Memory B cell (primary cell): Measurements from ENCODE around the gene BRMS1.

ENCODE experiments used
- ATAC-seq: fragments of 150-1000 bp; cut with Tn5 transposase; 2 replicates; pipeline ENCODE4 v1.10.0; 2021; ENCODE audit warnings: low read depth, mild to moderate bottlenecking, moderate library complexity
- DNase-seq, 2 donors: peaks; one replicate each; pipeline ENCODE4 v3.0.0; 2022; ENCODE audit warnings: low spot score in 2 of 2
- H3K27ac Mint-ChIP-seq: one replicate; pipeline ENCODE4 v1.8.0; 2022; ENCODE audit warnings: mild to moderate bottlenecking, moderate library complexity, mixed read lengths
- H3K27me3 Mint-ChIP-seq: one replicate; pipeline ENCODE4 v1.8.0; 2022; ENCODE audit warnings: mixed read lengths
- H3K36me3 Mint-ChIP-seq: one replicate; pipeline ENCODE4 v1.8.0; 2022; ENCODE audit warnings: mild to moderate bottlenecking, mixed read lengths
- H3K4me1 Mint-ChIP-seq: one replicate; pipeline ENCODE4 v1.8.0; 2022; ENCODE audit warnings: mixed read lengths
- H3K4me3 Mint-ChIP-seq: one replicate; pipeline ENCODE4 v1.8.0; 2022; ENCODE audit warnings: mild to moderate bottlenecking, moderate library complexity, mixed read lengths
- H3K9me3 Mint-ChIP-seq: one replicate; pipeline ENCODE4 v1.8.0; 2022; ENCODE audit warnings: mixed read lengths

The BRMS1 gene

DNA sequence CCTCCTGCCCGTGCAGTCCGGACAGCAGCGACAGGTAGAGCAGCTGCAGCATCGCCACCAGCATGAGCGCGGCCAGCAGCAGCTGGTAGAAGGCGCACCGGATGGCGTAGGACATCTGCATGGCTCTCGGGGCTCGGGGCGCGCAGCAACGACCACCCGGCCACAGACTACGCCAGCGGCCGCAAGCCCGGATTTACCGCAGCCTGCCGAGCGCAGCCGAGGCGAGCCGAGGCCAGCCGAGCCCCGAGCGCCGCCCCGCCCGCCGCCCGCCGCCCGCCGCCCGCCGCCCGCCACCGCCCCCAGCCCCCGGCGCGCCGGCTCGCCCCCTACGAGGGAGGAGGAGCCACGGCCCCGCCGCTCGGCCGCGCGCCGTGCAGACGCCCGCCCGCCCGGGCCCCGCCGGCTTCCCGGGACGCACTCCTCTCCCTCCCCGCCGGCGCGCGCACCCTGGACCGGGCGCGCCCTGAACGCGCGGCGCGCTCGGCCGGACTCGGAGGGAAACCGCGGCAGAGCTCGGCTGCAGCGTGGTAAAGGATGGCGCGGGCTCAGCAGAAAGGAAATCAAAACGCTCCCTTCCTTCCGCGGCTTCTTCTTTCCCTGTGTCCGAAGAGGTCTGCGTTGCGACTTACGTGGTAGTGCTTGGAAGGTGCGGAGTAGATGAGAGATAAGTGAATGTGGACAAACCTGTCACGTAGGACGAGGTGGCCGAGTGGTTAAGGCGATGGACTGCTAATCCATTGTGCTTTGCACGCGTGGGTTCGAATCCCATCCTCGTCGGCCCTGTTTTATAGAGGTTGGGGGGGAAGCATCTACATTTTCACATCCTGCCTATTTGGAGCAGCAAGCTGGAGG, 2.7 kb upstream of the BRMS1 start, which contains the start of gene B4GAT1:
TSS of gene B4GAT1 (minus strand) at position 205 of the 852 bp plus-strand sequence. CDS start at position 121, 84 bp downstream.
- peaks cover 26% of the 10 kb centered on the region for H3K4me1 Mint-ChIP-seq
- peak; percentile 34 for ATAC-seq

DNA sequence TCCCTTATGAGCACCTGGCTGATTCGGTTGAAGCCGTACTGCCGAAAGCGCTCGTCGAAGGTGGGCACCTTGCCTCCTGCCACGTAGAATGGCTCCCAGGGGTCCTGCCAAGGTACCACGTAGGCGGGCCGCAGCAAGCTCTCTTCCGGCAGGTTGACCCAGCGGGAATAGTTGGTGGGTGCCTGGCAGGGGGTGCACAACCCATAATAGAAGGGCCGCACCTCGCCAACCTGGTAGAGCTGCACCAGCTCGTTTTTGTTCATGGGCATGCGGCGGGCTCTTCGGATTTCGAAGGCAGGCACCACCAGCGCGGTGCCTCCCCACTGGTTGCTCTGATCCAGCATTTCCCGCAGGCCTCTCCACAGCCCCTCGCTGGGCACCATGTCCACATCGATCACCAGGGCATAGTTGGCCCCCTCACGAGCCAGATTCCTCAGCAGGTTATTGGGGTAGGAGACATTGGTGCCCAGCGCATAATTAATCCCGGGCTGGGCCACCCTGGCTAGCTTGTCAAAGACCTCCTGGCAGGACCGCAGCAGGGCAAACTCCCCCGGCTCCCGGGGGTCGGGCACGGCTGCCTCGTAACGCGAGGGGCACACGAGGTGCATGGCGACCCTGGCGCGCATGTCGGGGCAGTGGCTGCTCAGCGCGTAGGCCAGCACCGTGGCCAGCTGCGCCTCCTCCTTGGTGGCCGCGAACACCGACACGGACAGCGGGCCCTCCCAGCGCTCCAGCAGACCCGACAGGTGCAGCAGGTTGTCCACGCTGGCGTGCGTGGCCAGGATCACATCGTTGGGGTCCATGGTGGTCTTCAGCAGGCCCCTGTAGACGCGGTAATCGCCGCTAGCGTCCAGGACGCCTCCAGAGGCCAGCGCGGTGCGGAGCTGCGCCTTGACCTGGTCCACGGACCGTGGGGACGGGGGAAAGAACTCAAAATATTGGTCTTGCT, 1.8 kb upstream of the BRMS1 start:
- Mint-ChIP-seq H3K27ac (peak overlapping the region; percentile 98), H3K4me3 (peak overlapping the region; percentile 97), H3K27me3 (no peaks in the 10 kb centered on the region), H3K4me1 (peaks cover 30% of the 10 kb centered on the region), H3K36me3 (peaks cover 12% of the 10 kb centered on the region), H3K9me3 (no peaks in the 10 kb centered on the region)
- DNase-seq, result no peak
- no peak for ATAC-seq

More for the DNA sequence above, 2.7 kb upstream of the BRMS1 start, which contains the start of gene B4GAT1:
- Mint-ChIP-seq H3K27me3 (no peaks in the 10 kb centered on the region), H3K27ac (peak within 1 kb of the TSS; percentile 99), H3K9me3 (no peaks in the 10 kb centered on the region), H3K4me3 (peak within 1 kb of the TSS; percentile 97), H3K36me3 (peaks cover 8% of the 10 kb centered on the region)
- DNase-seq, result peak; percentile 74 to 75

DNA sequence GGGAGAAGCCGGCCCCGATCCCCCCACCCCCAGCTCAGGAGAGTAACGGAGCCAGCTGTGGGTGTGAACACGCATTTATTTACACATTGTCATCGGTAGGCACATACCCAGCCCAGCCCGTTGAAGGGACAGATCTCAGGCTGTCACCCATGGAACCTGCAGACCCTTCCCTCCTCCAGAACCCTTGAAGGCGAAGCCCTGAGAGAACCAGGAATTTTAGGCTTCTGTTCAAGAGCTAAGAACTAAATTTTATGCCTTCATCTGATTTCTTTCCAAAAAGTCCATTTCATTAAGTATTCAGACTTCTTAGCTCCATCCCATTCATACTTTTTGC, 379 bp upstream of the BRMS1 start:
- Mint-ChIP-seq H3K27me3 (no peaks in the 10 kb centered on the region), H3K4me1 (peaks cover 35% of the 10 kb centered on the region), H3K9me3 (no peaks in the 10 kb centered on the region), H3K27ac (peak overlapping the region; percentile 98), H3K36me3 (peaks cover 18% of the 10 kb centered on the region), H3K4me3 (peak overlapping the region; percentile 97)
- ATAC-seq, result peak; percentile 10
- no peak for DNase-seq

DNA sequence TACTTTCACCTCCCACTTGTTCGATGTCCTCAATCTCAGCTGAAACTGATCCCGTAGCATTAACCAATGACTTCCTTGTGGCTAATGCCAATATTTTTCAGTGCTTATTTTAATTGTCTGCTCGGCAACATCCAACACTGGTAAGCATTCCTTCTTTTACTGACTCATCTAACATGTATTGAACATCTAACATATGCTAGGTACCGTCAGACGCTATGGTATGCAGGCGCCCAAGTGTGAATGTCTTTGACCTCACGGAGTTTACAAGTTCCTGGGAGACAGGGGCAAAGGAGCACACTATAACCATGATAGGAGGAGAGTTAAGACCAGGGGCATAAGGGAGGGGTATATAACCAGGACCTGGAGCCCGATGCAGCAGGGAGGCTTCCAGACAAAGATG, 1.7 kb downstream of the BRMS1 start:
- no peak overlapping the region for H3K27ac Mint-ChIP-seq
- ATAC-seq, result no peak
- H3K27me3 Mint-ChIP-seq, result no peaks in the 10 kb centered on the region
- H3K4me3 Mint-ChIP-seq, result peak overlapping the region; percentile 97
- peaks cover 35% of the 10 kb centered on the region for H3K4me1 Mint-ChIP-seq
- peaks cover 26% of the 10 kb centered on the region for H3K36me3 Mint-ChIP-seq
- DNase-seq, result no peak
- H3K9me3 Mint-ChIP-seq, result no peaks in the 10 kb centered on the region

DNA sequence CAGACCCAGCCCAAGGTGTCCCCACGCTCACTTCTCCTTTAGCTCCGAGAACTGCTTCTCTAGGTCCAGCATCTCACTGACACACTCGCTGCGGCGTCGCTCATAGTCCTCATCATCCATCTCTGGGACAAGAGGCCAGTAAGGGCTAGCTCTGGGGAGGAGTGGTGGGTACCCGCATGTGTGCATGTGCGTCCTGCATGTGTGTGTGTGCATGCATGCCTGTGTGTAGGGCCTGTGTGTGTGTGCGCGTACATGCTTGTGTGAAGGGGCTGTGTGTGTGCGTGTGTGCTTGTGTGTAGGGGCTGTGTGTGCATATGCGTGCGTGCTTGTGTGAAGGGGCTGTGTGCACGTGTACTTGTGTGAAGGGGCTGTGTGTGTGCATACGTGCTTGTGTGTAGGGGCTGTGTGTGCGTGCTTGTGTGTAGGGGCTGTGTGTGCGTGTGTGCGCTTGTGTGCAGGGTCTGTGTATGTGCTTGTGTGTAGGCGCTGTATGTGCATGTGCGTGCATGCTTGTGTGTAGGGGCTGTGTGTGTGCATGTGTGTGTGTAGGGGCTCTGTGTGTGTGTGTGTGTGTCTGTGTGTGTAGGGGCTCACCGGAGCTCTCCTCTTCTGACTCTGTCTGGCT, 3.3 kb downstream of the BRMS1 start:
- no peak for ATAC-seq
- Mint-ChIP-seq H3K27me3 (no peaks in the 10 kb centered on the region), H3K36me3 (peaks cover 29% of the 10 kb centered on the region), H3K9me3 (no peaks in the 10 kb centered on the region), H3K4me3 (no peak overlapping the region), H3K27ac (no peak overlapping the region), H3K4me1 (peaks cover 38% of the 10 kb centered on the region)
- no peak for DNase-seq

DNA sequence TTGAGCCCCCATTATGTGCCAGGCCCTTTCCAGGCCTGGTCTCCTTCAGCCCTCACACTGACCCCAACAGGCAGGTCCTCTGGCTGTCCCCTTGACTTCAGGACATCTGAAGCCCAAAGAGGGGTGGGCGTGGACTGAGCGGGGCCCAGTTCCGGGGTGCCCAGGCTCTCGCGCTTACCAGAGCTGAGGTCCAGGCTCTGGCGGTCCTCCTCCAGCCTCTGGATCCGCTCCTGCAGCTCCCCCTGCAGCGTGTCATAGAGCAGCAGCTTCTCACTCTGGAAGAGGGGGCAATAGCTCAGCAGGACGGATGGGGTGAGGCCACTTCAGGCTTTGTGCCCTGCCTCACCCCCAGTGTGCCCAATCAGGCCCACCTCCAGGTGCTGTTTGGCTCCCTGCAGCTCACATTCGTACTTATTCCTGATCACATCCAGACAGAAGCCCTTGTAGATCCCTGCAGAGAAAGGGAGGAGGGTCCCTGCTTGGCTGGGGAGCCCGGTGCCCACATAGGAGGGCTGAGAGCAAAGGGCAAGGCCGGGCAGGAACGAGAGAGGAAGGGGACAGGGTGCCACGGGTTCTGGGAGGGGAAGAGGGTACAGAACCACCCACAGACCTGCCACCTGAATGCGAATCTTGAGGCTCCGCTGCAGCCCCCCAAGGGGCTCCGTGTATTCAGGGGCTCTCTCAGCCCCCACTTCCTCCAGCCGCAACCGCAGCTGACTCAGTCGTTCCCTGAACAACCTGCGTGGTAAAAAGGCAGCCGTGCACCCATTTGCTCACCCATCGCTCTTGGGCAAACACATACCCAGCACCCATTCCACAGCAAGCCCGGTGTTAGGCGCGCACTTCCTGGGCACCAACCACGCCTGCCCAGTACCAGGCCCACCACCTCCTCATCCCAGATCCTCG, 4.1 kb downstream of the BRMS1 start:
- peaks cover 41% of the 10 kb centered on the region for H3K4me1 Mint-ChIP-seq
- H3K9me3 Mint-ChIP-seq, result no peaks in the 10 kb centered on the region
- ATAC-seq (no peak), DNase-seq (no peak)
- no peaks in the 10 kb centered on the region for H3K27me3 Mint-ChIP-seq
- H3K36me3 Mint-ChIP-seq, result peaks cover 29% of the 10 kb centered on the region
- no peak overlapping the region for H3K4me3 Mint-ChIP-seq
- no peak overlapping the region for H3K27ac Mint-ChIP-seq

DNA sequence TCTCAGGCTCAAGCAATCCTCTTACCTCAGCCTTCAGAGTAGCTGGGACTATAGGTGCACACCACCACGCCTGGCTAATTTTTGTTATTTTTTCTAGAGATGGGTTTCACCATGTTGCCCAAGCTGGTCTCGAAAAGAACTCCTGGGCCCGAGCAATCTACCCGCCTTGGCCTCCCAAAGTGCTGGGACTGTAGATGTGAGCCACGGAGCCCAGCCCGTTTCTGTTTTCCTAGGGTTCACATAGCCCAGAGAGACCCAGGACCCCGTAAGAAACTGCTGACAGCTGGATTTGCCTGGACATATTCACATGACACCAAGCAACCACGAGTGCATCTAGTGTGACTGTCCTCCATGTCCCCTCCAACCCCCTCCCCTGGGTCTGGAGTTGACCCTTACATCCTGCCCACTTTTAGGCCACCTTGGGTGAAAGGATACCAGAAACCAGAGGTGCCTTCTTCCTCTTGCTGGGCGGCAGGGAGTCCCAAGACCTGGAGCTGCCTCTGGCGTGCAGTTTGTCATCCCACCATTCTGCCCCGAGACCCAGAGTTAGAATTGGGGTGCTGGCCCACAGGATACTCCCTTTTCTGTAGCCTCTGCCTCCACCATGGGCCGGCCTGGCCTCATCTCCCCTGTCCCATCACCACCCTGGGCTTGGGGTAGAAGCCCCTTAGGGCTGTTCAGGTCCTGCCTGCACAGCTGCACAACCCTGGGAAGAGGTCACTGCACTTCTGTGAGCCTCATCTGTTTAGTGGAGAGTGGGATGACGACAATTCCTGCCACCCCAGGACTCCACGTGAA, 5.0 kb downstream of the BRMS1 start:
- ATAC-seq (no peak), DNase-seq (no peak)
- Mint-ChIP-seq H3K27ac (no peak overlapping the region), H3K4me1 (peaks cover 42% of the 10 kb centered on the region), H3K9me3 (no peaks in the 10 kb centered on the region), H3K4me3 (no peak overlapping the region), H3K36me3 (peaks cover 29% of the 10 kb centered on the region), H3K27me3 (peaks cover 3% of the 10 kb centered on the region)

DNA sequence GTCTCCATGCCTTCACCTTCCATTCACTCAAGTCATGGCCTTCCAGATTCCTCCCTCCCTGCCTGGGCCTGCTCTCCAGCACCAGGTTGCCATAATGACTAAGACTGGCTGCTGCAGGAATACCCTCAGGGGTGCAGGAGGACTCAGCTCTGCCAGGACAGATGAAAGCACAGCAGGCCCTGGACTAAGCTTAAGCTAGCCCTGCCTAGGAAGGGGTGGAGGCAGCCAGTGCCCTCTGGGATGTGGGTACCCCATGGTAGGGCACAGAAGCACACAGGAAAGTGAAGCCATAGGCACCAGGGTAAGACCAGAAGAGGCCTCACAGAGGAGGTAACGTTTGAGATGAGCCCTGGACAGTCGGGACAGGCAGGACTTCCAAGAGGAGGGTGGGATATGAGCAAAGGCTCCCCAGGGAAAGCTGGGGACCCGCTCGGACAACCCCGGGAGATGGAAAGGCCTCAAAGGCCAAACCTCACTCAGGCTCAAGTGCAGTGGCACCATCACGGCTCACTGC, 5.7 kb downstream of the BRMS1 start:
- Mint-ChIP-seq H3K36me3 (peaks cover 29% of the 10 kb centered on the region), H3K27me3 (peaks cover 3% of the 10 kb centered on the region), H3K4me3 (no peak overlapping the region), H3K4me1 (peaks cover 39% of the 10 kb centered on the region), H3K27ac (no peak overlapping the region), H3K9me3 (no peaks in the 10 kb centered on the region)
- DNase-seq (no peak), ATAC-seq (no peak)

DNA sequence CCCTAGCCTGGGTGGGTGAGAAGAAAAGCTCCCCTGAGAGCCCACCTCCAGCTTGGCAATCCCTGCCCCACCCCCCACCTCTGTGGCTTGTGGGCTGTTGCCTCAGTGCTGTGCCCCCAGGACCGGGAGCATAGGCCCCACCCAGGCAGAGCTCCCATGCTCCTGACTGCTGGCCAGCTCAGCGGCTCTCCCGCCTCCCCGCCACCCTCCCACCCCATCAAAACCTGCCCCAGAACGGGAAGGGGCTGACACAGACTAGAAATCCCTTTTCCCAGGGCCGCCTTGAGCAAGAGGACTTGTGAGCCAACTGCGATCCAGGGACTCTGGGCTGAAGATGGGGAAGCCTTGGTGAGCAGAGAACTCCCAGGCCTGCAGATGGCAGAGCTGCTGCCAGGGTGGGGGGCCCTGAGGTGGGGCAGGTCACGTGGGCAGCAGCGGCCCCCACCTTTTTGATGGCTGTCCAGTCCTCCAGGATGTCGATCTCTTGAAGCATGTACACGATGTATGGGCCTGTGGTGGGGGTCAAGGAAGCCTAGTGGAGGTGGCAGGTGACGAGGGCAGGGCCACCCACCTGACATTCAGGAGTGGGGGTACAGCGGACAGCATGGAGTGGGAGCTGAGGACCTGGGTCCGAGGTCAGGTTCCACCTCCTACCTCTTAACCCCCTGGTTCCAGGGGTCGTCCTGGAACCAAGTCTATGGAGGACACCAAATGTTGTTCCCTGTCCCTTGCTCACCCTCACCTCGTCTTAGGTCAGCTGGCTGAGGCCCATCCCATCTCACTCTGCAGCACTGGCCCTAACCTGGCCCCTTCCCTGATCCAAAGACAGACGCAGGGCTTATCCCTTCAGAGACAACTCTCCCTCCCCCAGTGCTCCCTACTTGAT, 6.4 kb downstream of the BRMS1 start:
- DNase-seq, result no peak
- no peak overlapping the region for H3K4me3 Mint-ChIP-seq
- peaks cover 37% of the 10 kb centered on the region for H3K4me1 Mint-ChIP-seq
- ATAC-seq, result no peak
- no peaks in the 10 kb centered on the region for H3K9me3 Mint-ChIP-seq
- no peak overlapping the region for H3K27ac Mint-ChIP-seq
- peaks cover 4% of the 10 kb centered on the region for H3K27me3 Mint-ChIP-seq
- H3K36me3 Mint-ChIP-seq, result peaks cover 30% of the 10 kb centered on the region

DNA sequence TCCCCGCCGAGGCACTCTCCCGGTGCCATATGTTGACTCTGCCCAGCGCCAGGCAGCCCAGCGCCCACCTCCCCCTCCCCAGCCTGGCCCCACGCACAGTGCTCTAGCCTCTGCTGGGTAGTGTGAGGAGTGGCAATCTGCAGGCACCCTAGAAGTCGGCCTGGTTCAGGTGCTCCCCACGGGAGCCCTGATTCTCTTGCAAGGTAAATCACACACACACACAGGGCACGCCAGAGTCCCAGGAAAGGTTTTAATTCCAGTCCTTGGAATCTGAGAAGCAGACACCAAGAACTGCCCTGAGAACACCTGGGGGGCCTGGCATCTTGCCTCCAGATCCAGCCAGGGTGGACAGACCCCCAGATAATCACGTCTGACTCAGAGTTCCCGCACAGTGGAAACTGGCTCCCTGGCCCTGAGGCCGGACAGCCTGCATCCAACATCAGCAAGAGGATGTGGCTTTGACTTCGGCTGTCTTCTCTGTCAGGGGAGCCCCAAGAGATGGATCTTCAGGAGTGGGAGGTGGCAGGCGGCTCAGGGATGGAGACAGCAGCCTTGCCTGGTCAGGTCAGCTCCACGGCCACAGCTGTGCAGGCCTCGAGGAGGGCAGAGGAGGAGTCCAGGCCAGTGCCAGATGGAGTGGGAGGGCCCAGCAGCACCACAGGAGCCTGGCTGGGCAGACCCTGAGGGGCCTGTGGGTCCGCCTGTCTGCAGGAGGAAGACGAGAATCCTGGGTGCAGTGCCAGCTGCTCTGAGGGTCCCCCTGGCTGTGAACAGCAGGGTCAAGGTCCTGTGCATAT, 7.6 kb downstream of the BRMS1 start:
- ATAC-seq (no peak), DNase-seq (no peak)
- Mint-ChIP-seq H3K27ac (no peak overlapping the region), H3K27me3 (peaks cover 4% of the 10 kb centered on the region), H3K36me3 (peaks cover 21% of the 10 kb centered on the region), H3K4me1 (peaks cover 28% of the 10 kb centered on the region), H3K4me3 (no peak overlapping the region), H3K9me3 (no peaks in the 10 kb centered on the region)
